HepG2 (cell line): ENCODE measurements around the gene LRP5. TPM values are rescaled to one million over a fixed set of nuclear protein-coding genes. Genes with fewer than 3 reads are reported as not detected.

Source experiments
- FOXP4 ChIP-seq: sonication (generic); formaldehyde crosslinking; IDR thresholded peaks from 2 replicates; pipeline ENCODE4 v1.4.0; 2020; ENCODE audit warnings: missing genetic modification reagents
- HOMEZ ChIP-seq: IDR thresholded peaks from 2 replicates; pipeline ENCODE4 v1.6.1; 2016; ENCODE audit warnings: low read depth
- IRX3 ChIP-seq: sonication (generic); formaldehyde crosslinking; IDR thresholded peaks from 2 replicates; pipeline ENCODE4 v1.8.1; 2023; ENCODE audit warnings: mild to moderate bottlenecking, low read depth, missing genetic modification reagents, borderline replicate concordance
- KAT2B ChIP-seq: fragments of 150-350 bp; IDR thresholded peaks from 2 replicates; pipeline ENCODE4 v1.6.1; 2014; ENCODE audit warnings: low read depth, low read length, borderline replicate concordance
- MYPOP ChIP-seq: sonication (generic); formaldehyde crosslinking; IDR thresholded peaks from 2 replicates; pipeline ENCODE4 v1.8.1; 2023; ENCODE audit warnings: mild to moderate bottlenecking, moderate library complexity, missing genetic modification reagents
- NR1H2 ChIP-seq: sonication (generic); formaldehyde crosslinking; IDR thresholded peaks from 2 replicates; pipeline ENCODE4 v1.8.1; 2022; ENCODE audit warnings: low read depth, missing genetic modification reagents, borderline replicate concordance
- RAD21 ChIP-seq: fragments of 450-650 bp; formaldehyde crosslinking; IDR thresholded peaks from 2 replicates; pipeline ENCODE4 v1.5.0; 2020; ENCODE audit warnings: mild to moderate bottlenecking
- RELA ChIP-seq: sonication (generic); formaldehyde crosslinking; IDR thresholded peaks from 2 replicates; pipeline ENCODE4 v1.4.0; 2020; ENCODE audit warnings: missing genetic modification reagents
- SIX1 ChIP-seq: sonication (generic); formaldehyde crosslinking; IDR thresholded peaks from 2 replicates; pipeline ENCODE4 v1.4.0; 2020; ENCODE audit warnings: missing genetic modification reagents, borderline replicate concordance
- SMYD3 ChIP-seq: sonication (generic); formaldehyde crosslinking; IDR thresholded peaks from 2 replicates; pipeline ENCODE4 v1.8.1; 2023; ENCODE audit warnings: mild to moderate bottlenecking, missing genetic modification reagents
- TBP ChIP-seq: sonication (generic); formaldehyde crosslinking; IDR thresholded peaks from 2 replicates; pipeline ENCODE4 v1.5.0; 2020; ENCODE audit warnings: missing genetic modification reagents
- THRA ChIP-seq: sonication (generic); formaldehyde crosslinking; IDR thresholded peaks from 2 replicates; pipeline ENCODE4 v1.4.0; 2020; ENCODE audit warnings: missing genetic modification reagents, borderline replicate concordance
- ZBTB26 ChIP-seq: IDR thresholded peaks from 2 replicates; pipeline ENCODE4 v1.6.1; 2016; ENCODE audit warnings: missing compliant biosample characterization, missing genetic modification reagents, borderline replicate concordance
- ZKSCAN8 ChIP-seq: IDR thresholded peaks from 2 replicates; pipeline ENCODE4 v1.6.1; 2016; ENCODE audit warnings: borderline replicate concordance, missing genetic modification reagents, missing compliant biosample characterization
- ZMYM3 ChIP-seq: sonication (generic); formaldehyde crosslinking; IDR thresholded peaks from 2 replicates; pipeline ENCODE4 v1.5.1; 2020; ENCODE audit warnings: mild to moderate bottlenecking, missing genetic modification reagents
- ZNF12 ChIP-seq: sonication (generic); formaldehyde crosslinking; IDR thresholded peaks from 2 replicates; pipeline ENCODE4 v1.5.0; 2020; ENCODE audit warnings: missing genetic modification reagents
- ZNF253 ChIP-seq: sonication (generic); formaldehyde crosslinking; IDR thresholded peaks from 2 replicates; pipeline ENCODE4 v1.8.0; 2022; ENCODE audit warnings: mild to moderate bottlenecking, missing genetic modification reagents, borderline replicate concordance
- ZNF556 ChIP-seq: sonication (generic); formaldehyde crosslinking; IDR thresholded peaks from 2 replicates; pipeline ENCODE4 v1.4.0; 2020; ENCODE audit warnings: mild to moderate bottlenecking, missing genetic modification reagents, borderline replicate concordance
- ZNF607 ChIP-seq: sonication (generic); formaldehyde crosslinking; IDR thresholded peaks from 2 replicates; pipeline ENCODE4 v1.5.1; 2020; ENCODE audit warnings: missing genetic modification reagents, mild to moderate bottlenecking, borderline replicate concordance
- ZNF615 ChIP-seq: sonication (generic); formaldehyde crosslinking; IDR thresholded peaks from 2 replicates; pipeline ENCODE4 v1.5.0; 2020; ENCODE audit warnings: mild to moderate bottlenecking, missing genetic modification reagents, borderline replicate concordance
- ZNF747 ChIP-seq: sonication (generic); formaldehyde crosslinking; IDR thresholded peaks from 2 replicates; pipeline ENCODE4 v1.8.1; 2023; ENCODE audit warnings: missing genetic modification reagents, mild to moderate bottlenecking, borderline replicate concordance
- ZNF850 ChIP-seq: sonication (generic); formaldehyde crosslinking; conservative IDR thresholded peaks from 2 replicates; pipeline ENCODE4 v1.9.0; 2021; ENCODE audit warnings: mild to moderate bottlenecking, missing genetic modification reagents
- polyA plus RNA-seq, 8 experiments: library from polyadenylated mRNA; depleted of rRNA in 3 of 8; stranded (reverse) in 7 of 8; unstranded in 1 of 8; fragments of >200 nt; fragmentation: Illumina TruSeq in 4 of 8; extraction: Trizol in 4 of 8; gene quantifications; 2 replicates each; pipeline versions ENCODE4 v1.2.1 to v1.2.3, GENCODE V29; 2011 to 2016; ENCODE audit warnings: low read depth in 4 of 8, missing spikeins in 1 of 8, mixed read lengths in 1 of 8; ENCODE audit not compliant: insufficient read depth in 1 of 8
- total RNA-seq, 5 experiments: library from RNA; depleted of rRNA; stranded (reverse); fragments of >200 nt; fragmentation: Illumina TruSeq; extraction: Trizol; gene quantifications; 2 replicates each; pipeline ENCODE4 v1.2.3, GENCODE V29; 2016; ENCODE audit warnings: low read depth in 1 of 5

LRP5 gene
- total and polyA plus RNA-seq, 2 of the 13 experiments (the other 11 are each of a cell fraction or from before 2014, with no cell fraction given), result 40.4 to 64.0 TPM

- TF ChIP-seq ZKSCAN8 (CRISPR knock-in tag) (peak; percentile 66; the same call in 1 of the 2 replicates), IRX3 (no peak; the same call in 1 of the 2 replicates), MYPOP (CRISPR knock-in tag) (peak; percentile 78; the same call in 1 of the 2 replicates), ZNF747 (no peak; the same call in 1 of the 2 replicates), NR1H2 (CRISPR knock-in tag) (no peak), HOMEZ (CRISPR knock-in tag) (peak; percentile 41; the same call in 1 of the 2 replicates), ZNF850 (CRISPR knock-in tag) (no peak), ZBTB26 (CRISPR knock-in tag) (peak; percentile 99), SMYD3 (CRISPR knock-in tag) (no peak), ZNF253 (no peak), THRA (peak; percentile 81), RAD21 (CRISPR knock-in tag) (peak; percentile 49; the same call in 1 of the 2 replicates), FOXP4 (CRISPR knock-in tag) (peak; percentile 82), ZNF615 (CRISPR knock-in tag) (no peak), RELA (peak; percentile 8; the same call in 1 of the 2 replicates), TBP (no peak), KAT2B (no peak), SIX1 (CRISPR knock-in tag) (no peak; the same call in 1 of the 2 replicates), ZNF556 (CRISPR knock-in tag) (peak; percentile 66; the same call in 1 of the 2 replicates), ZNF607 (CRISPR knock-in tag) (no peak), ZMYM3 (peak; percentile 100), ZNF12 (peak; percentile 47; the same call in 1 of the 2 replicates)
Observed at GRCh38 chr11:68315171-68315920, 3.0 kb downstream of the LRP5 start (continued).
